ENCODE results near the gene AATF.

Gene AATF

GRCh38 chr17:36942631-36943125, 6.1 kb upstream of the AATF start:
- no peak for DNase-seq

- DNase-seq: no peak
Measured at GRCh38 chr17:36943250-36944191, 5.2 kb upstream of the AATF start.

GRCh38 chr17:36944553-36944952, 4.2 kb upstream of the AATF start:
- DNase-seq: no peak

- no peak for DNase-seq
Measured at GRCh38 chr17:36945140-36945539, 3.6 kb upstream of the AATF start.

- DNase-seq: no peak
Measured at GRCh38 chr17:36945959-36946725, 2.6 kb upstream of the AATF start.

- DNase-seq: no peak
Measured at GRCh38 chr17:36946726-36947091, 2.0 kb upstream of the AATF start.

- no peak for DNase-seq
Measured at GRCh38 chr17:36947922-36948716, 635 bp upstream of the AATF start.

- no peak for DNase-seq
Measured at GRCh38 chr17:36949461-36949927, 740 bp downstream of the AATF start.

- DNase-seq: no peak
Measured at GRCh38 chr17:36950027-36950426, 1.3 kb downstream of the AATF start.

- no peak for DNase-seq
Measured at GRCh38 chr17:36951084-36951789, 2.5 kb downstream of the AATF start.

GRCh38 chr17:36971508-36971907, 22.8 kb downstream of the AATF start:
- DNase-seq: no peak

GRCh38 chr17:36972186-36972700, 23.5 kb downstream of the AATF start:
- no peak for DNase-seq

GRCh38 chr17:36972905-36973304, 24.2 kb downstream of the AATF start:
- no peak for DNase-seq

- DNase-seq: no peak
Measured at GRCh38 chr17:36975922-36976515, 27.3 kb downstream of the AATF start.

GRCh38 chr17:36977066-36977465, 28.3 kb downstream of the AATF start:
- no peak for DNase-seq

- DNase-seq: no peak
Measured at GRCh38 chr17:36977568-36977967, 28.8 kb downstream of the AATF start.

GRCh38 chr17:36978810-36979564, 30.2 kb downstream of the AATF start:
- DNase-seq: no peak

GRCh38 chr17:36979565-36979941, 30.8 kb downstream of the AATF start:
- DNase-seq: no peak

- DNase-seq: no peak
Measured at GRCh38 chr17:36980280-36980761, 31.6 kb downstream of the AATF start.

- DNase-seq: no peak
Measured at GRCh38 chr17:36983618-36984017, 34.9 kb downstream of the AATF start.

GRCh38 chr17:36989173-36989572, 40.4 kb downstream of the AATF start:
- DNase-seq: no peak
